DMS114 treated with DMSO at 0.1 percent for 48 hours (cell line): ENCODE measurements around the gene ALKBH6.

Experiments
- DNase-seq: peaks from one replicate; lab custom pipeline; 2025; ENCODE audit not compliant: unreplicated experiment; lab: John Stamatoyannopoulos, UW

Gene ALKBH6

GRCh38 chr19:35960432-35960972, 53.5 kb downstream of the ALKBH6 start:
- no peak for DNase-seq

GRCh38 chr19:35959968-35960320, 54.1 kb downstream of the ALKBH6 start:
- DNase-seq: no peak
